ENCODE results near the gene RANBP2.
"Not testable (repeated sequence)": the region's sequence is repeated elsewhere in the genome, so short reads cannot be mapped to it uniquely, and the experiment has no call there.

- TF ChIP-seq CTCF (IDR thresholded peaks at IDR 0.05 in 8 of 11, conservative IDR thresholded peaks at IDR 0.05 in 3 of 11); POLR2A (IDR thresholded peaks at IDR 0.05): not testable (repeated sequence)
These were observed 15.4 kb downstream of the RANBP2 start for GRCh38 chr2:108734656-108735055.

All from spleen (tissue), 7 donors.